ENCODE results near the gene MGAT5B.
"Not testable (repeated sequence)": the region's sequence is repeated elsewhere in the genome, so short reads cannot be mapped to it uniquely, and the experiment has no call there.

MGAT5B gene

DNA sequence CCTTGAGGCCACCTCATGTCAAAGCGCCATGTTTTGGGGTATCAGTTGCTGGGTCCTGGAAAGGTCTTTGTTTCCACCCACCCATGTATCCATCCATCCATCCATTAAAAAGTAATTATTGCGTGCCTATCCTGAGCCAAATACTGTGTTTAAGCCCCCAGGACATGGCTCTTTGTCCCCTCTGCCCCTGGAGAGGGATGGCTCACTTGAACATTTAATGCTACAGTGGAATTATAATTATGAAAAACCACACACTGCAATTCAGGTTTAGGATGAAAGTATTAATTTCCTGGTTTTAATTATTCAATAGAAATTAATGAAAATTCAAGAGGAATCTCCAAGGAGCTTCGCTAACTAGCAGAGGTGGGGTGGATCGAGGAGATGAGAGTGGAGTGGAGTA lies 97.8 kb downstream of the MGAT5B start:
- Mint-ChIP-seq H3K4me1 (peaks cover 11% of the 10 kb centered on the region), H3K9me3 (no peaks in the 10 kb centered on the region), H3K27me3 (ENCODE audit: low read depth) (peaks cover 76% of the 10 kb centered on the region), H3K27ac (no peak overlapping the region), H3K4me3 (no peak overlapping the region), H3K36me3 (ENCODE audit: low read depth) (no peaks in the 10 kb centered on the region)
- TF ChIP-seq, protein P1, sequence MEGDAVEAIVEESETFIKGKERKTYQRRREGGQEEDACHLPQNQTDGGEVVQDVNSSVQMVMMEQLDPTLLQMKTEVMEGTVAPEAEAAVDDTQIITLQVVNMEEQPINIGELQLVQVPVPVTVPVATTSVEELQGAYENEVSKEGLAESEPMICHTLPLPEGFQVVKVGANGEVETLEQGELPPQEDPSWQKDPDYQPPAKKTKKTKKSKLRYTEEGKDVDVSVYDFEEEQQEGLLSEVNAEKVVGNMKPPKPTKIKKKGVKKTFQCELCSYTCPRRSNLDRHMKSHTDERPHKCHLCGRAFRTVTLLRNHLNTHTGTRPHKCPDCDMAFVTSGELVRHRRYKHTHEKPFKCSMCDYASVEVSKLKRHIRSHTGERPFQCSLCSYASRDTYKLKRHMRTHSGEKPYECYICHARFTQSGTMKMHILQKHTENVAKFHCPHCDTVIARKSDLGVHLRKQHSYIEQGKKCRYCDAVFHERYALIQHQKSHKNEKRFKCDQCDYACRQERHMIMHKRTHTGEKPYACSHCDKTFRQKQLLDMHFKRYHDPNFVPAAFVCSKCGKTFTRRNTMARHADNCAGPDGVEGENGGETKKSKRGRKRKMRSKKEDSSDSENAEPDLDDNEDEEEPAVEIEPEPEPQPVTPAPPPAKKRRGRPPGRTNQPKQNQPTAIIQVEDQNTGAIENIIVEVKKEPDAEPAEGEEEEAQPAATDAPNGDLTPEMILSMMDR (IDR thresholded peaks at IDR 0.05; ENCODE audit: unreplicated experiment in 3 of 3), result no peak

DNA sequence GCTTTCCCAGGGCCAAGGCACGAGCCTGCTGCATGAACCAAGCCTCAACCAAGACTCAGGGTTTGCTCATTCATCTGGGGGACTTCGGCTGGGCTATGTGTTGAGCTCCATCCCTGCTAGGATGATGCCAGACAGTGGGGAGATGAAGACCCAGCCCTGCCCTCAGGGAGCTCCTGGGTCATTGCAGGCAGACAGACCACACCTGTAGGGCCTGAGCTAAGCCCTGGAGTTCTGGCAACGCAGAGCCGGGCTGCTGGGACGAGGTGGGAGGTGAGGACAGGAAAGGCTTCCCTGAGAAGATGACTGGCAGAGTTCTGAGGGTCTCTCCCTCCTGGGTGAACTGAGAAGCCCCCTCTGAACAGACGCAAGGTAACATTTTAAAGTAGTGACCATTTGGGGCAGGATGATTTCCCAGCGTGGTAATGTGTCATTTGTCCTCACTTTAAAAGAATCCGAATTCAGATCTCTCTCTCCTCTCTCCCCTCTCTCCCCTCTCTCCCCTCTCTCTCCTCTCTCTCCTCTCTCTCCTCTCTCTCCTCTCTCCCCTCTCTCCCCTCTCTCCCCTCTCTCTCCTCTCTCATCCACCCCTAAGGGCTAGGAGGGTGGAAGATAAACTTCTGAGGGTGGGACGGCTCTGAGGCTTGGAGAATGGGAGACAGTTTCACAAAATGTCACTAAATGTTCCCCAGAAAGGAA lies 98.4 kb downstream of the MGAT5B start:
- H3K27me3 Mint-ChIP-seq (ENCODE audit: low read depth), result peaks cover 76% of the 10 kb centered on the region
- H3K4me1 Mint-ChIP-seq, result peaks cover 11% of the 10 kb centered on the region
- no peaks in the 10 kb centered on the region for H3K9me3 Mint-ChIP-seq
- H3K36me3 Mint-ChIP-seq (ENCODE audit: low read depth), result no peaks in the 10 kb centered on the region
- no peak overlapping the region for H3K27ac Mint-ChIP-seq
- TF ChIP-seq, protein P1 (IDR thresholded peaks at IDR 0.05; ENCODE audit: unreplicated experiment in 3 of 3), result no peak
- H3K4me3 Mint-ChIP-seq, result no peak overlapping the region

DNA sequence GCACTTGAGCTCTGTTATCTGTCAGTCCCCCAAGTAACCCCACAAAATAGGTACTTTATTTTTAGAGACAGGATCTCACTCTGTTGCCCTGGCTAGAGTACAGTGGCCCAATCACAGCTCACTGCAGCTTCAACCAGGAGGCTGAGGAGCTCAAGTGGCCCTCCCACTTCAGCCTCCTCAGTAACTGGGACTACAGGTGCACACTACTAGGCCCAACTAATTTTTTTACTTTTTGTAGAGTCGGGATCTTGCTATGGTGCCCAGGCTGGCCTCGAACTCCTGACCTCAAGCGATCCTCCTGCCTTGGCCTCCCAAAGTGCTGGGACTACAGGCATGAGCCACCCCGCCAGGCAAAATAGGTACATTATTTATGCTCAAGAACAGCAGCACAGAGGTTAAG lies 99.6 kb downstream of the MGAT5B start:
- H3K27me3 Mint-ChIP-seq (ENCODE audit: low read depth), result peaks cover 71% of the 10 kb centered on the region
- H3K4me1 Mint-ChIP-seq, result peaks cover 11% of the 10 kb centered on the region
- TF ChIP-seq, protein P1 (IDR thresholded peaks at IDR 0.05; ENCODE audit: unreplicated experiment in 3 of 3), result no peak
- no peak overlapping the region for H3K27ac Mint-ChIP-seq
- H3K9me3 Mint-ChIP-seq, result no peaks in the 10 kb centered on the region
- H3K36me3 Mint-ChIP-seq (ENCODE audit: low read depth), result no peaks in the 10 kb centered on the region
- H3K4me3 Mint-ChIP-seq, result peak overlapping the region in 1 of 3 experiments; percentile 81

DNA sequence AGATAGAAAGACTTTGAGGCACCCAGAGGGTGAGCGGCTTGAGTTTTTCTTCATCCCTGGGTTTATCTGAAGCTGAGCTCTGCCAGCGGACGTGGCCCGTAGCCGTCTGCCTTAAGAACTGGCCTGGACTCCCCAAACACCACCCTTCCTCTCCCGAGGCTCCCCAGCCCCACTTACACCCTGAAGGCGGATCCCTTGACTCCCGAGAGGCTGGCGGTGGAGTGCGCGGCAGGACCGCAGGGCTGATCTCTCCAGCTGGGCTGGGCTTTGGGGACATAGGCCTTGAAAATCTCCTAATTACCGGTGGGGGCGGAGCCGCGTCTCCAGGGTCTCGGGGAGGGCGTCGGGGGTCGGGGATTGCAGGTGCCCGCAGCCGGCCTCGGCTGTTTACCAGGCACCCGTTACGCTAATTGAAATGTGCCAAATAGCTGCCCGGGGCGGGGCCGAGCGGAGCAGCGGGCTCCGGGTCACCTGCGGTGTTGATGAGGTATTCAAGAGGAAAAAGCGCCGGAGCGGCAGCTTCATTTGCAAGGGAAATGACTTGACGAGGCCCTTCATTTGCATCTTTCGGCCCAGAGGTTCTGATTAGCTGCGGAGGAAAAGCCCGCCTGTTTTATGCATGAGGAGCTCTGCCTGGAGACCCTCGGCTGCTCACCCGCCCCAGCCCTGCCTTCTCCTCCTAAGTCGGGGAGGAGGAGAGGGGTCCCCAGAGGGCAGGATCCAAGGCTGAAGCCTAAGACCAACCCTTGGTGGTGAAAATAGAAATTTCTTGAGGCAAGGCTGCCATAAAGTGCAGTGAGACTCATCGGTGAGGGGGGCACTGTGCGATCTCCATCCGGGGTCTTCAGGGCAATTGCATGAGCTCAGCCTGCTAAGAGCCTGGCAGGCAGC lies 100.7 kb downstream of the MGAT5B start:
- peaks cover 11% of the 10 kb centered on the region for H3K4me1 Mint-ChIP-seq
- peaks cover 65% of the 10 kb centered on the region for H3K27me3 Mint-ChIP-seq (ENCODE audit: low read depth)

DNA sequence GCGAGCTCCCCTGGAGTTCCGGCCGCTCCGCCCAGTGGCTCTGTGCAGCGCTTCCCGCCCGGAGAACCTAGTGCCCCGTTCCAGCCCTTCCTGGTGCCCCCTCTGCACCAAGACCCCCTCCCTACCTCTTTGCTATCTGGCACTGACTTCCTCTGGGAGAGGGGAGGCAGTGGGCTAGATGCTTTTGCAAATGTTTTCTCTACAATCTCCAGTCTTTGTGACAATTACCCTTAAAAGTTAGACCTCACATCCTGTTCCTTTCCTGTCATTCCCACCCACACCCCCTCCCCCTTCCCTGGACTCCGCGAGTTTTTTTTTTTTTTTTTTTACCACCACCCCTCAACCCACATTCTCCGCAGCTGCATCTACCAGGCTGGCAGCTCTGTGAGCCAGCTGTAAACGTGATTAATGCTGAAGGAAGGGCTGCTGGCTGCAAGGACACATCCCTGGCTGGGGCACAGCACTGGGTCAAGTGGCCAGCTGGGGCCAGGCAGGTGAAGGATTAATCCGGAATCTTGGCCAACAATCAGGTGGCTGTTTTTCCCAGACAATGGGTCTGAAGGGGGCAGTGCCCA lies 101.5 kb downstream of the MGAT5B start:
- peak overlapping the region; percentile 75 to 81 (median 76) for H3K4me3 Mint-ChIP-seq
- H3K27me3 Mint-ChIP-seq (ENCODE audit: low read depth), result peaks cover 65% of the 10 kb centered on the region
- H3K9me3 Mint-ChIP-seq, result no peaks in the 10 kb centered on the region
- H3K36me3 Mint-ChIP-seq (ENCODE audit: low read depth), result no peaks in the 10 kb centered on the region
- peaks cover 11% of the 10 kb centered on the region for H3K4me1 Mint-ChIP-seq
- TF ChIP-seq, protein P1 (IDR thresholded peaks at IDR 0.05; ENCODE audit: unreplicated experiment in 3 of 3), result no peak
- peak overlapping the region in 2 of 3 experiments; percentile 44 to 55 for H3K27ac Mint-ChIP-seq

More for the DNA sequence above, 100.7 kb downstream of the MGAT5B start:
- Mint-ChIP-seq H3K9me3 (no peaks in the 10 kb centered on the region), H3K27ac (peak overlapping the region in 2 of 3 experiments; percentile 37 to 55), H3K4me3 (peak overlapping the region; percentile 75 to 81 (median 76)), H3K36me3 (ENCODE audit: low read depth) (no peaks in the 10 kb centered on the region)
- TF ChIP-seq, protein P1 (IDR thresholded peaks at IDR 0.05; ENCODE audit: unreplicated experiment in 3 of 3), result no peak

DNA sequence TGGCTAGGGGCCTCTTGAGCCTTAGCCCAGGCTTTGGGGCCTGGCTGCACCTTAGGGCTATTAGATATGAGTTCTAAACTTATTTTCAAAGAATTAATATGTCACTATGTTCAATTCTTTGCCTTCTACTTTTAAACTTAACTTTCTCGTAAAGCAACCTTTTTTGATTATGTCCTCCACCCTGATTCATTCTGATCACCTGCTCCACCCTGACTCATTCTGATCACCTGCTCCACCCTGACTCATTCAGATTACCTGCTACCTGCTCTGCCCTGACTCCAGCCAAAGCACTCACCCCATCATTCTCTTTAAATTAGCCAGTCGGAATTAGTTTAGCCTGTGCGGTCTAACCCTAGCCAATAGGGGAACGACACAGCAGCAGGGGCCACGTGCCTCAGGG lies 102.0 kb downstream of the MGAT5B start:
- H3K36me3 Mint-ChIP-seq (ENCODE audit: low read depth); H3K27ac Mint-ChIP-seq; H3K9me3 Mint-ChIP-seq: not testable (repeated sequence)
- peaks cover 11% of the 10 kb centered on the region for H3K4me1 Mint-ChIP-seq
- H3K4me3 Mint-ChIP-seq, result peak overlapping the region; percentile 38 to 63 (median 39)
- H3K27me3 Mint-ChIP-seq (ENCODE audit: low read depth), result peaks cover 59% of the 10 kb centered on the region

All from nephron (organoid).